NCI-H526 treated with DMSO at 0.1 percent for 48 hours (cell line): Measurements from ENCODE around the gene BLACAT1.
"Not testable (repeated sequence)": the region's sequence is repeated elsewhere in the genome, so short reads cannot be mapped to it uniquely, and the experiment has no call there.

Experiments used
- DNase-seq: peaks from one replicate; lab custom pipeline; 2025; lab: John Stamatoyannopoulos, UW

Gene BLACAT1

DNA sequence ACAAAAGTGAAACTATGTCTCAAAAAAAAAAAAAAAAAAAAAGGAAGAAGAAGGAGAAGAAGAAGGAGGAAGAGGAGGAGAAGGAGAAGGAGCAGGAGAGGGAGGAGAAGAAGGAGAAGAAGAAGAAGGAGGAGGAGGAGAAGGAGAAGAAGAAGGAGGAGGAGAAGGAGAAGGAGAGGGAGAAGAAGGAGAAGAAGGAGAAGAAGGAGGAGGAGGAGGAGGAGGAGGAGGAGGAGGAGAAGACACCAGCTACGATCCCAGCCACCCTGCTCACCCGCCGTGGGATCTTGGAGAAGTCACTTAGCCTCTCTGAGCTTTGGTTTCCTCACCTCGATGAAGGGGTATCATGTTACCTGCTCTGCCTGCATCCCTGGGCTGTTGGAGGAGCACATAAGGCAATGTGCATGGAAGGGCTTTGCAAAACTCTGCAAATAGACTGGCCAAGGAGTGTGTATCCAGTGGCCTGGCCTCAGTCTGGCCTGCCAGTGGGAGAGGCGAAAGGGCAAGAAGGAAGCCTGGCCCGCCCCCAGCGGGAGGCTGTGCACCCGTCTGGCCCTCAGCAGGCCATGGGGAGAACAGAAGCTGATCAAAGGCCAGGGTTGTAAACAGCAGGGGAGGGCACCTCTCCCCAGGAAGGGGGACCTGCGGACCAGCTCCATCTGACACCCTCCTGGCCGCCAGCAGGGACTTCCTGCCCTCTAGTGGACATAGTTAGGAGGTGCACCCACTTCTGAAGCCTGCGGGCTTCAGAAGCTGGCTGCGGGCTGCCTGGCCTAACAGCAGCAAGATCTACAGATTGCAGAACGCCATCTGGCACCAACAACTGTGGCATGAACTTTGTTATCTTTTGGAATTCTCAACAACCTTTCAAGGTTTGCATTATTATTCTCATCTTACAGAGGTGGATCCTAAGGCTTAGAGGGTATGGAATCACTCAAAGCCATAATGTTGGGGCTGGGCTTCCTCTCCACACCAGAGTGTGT is 29.4 kb upstream of the BLACAT1 start:
- peak; percentile 28 for DNase-seq

DNA sequence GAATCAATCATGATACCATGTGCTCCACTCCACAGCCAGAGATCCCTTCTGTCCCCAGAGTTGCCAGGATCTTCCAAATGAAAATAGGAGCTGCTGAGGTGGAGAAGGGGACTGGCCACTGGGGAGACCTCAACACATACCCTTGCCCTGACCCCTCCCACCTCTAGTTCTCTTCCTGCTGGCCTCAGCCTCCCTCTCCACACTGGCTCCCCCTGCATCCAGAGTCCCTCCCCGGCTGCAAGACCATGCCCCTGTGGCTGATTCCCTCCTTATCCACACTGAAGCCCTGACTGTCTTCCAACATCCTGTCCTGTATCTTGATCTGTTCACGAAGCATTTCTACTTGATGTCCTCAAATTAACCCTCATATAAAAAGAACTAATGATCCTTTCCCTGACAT is 27.5 kb upstream of the BLACAT1 start:
- DNase-seq: no peak

- DNase-seq: not testable (repeated sequence)
Measured at GRCh38 chr1:205482587-205482986, 26.7 kb upstream of the BLACAT1 start.

DNA sequence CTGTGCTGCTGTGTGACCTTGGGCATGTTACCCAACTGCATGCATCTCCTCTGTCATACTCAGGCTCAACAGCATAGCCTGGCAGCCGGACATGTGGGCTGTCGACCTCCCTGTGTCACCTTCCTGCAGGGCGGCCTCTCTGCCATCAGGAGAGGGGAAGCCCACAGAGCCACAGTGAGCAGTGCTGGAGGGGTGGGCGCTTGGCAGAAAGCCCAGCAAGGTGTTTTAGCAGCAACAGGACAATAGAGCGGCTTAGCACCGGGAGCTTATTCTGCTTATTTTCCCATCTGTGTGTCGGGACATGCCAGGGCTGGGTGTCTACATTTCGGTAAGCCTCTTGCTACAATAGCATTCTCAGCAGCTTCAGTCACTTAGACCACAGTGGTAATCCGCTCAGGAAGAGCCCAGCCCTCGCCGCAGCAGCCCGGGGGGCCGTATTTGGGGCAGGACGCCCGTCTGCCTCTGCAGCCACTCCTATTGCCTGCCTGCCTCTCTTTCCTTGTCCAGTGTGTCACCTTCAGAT is 25.8 kb upstream of the BLACAT1 start:
- DNase-seq: no peak

DNA sequence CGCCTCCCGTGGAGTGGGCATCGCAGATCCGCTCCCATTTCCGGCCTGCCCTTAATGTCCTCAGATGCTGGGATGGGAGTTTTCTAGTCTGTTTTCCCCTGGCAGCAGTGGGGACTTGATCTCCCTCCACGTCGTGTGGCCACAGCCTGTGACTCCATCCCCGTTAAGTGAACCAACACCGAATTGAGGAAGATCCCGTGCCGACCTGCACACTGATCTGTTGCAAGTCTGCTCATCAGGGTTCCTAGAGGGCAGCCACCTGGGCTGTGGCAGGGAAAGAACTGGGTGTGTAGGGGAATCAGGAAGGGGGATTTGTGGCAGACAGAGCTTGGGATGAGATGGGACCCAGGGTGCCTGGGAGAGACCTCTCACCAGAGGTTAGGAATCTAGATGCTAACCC is 25.4 kb upstream of the BLACAT1 start:
- no peak for DNase-seq

DNA sequence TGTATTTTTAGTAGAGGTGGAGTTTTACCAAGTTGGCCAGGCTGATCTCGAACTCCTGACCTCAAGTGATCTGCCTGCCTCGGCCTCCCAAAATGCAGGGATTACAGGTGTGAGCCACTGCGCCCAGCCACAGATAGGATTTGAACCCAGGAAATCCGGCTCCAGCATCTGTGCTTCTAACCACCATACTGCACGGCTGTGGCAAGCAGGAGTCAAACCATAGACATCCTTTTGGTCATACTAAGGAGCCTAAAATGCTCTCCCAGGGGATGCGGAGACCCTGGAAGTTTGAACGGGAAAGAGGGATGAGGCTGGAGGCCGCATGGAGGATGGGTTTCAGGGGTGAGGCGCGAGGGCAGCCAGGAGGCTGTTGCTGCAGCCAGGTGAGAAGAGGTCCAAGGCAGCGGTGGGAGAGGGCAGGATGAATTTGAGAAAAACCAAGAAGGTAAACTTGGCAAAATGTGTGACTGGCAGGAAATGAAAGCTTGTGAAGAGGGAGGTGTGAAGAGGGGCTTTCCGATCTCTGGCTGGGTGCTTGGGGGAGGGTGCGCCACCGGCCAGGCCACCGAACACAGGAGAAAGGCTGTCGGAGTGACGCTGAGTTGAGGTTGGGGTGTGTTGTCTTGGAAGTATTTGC is 24.6 kb upstream of the BLACAT1 start:
- no peak for DNase-seq

DNA sequence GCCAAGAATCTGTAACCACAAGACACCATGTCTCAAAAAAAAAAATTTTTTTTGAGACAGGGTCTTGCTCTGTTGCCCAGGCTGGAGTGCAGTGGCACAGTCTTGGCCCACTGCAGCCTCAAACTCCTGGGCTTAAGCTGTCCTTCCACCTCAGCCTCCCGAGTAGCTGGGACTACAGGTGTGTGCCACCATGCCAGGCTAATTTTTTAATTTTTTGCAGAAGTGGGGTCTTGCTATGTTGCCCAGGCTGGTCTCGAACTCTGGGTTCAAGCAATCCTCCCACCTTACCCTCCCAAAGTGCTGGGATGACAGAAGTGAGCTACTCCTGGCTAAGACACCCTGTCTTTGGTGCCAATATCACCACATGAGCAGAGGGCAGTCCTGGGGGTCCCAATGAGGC is 23.1 kb upstream of the BLACAT1 start:
- not testable (repeated sequence) for DNase-seq

- no peak for DNase-seq
Measured at GRCh38 chr1:205477759-205478247, 22.0 kb upstream of the BLACAT1 start.

GRCh38 chr1:205477121-205477758 is 21.4 kb upstream of the BLACAT1 start:
- DNase-seq: no peak

DNA sequence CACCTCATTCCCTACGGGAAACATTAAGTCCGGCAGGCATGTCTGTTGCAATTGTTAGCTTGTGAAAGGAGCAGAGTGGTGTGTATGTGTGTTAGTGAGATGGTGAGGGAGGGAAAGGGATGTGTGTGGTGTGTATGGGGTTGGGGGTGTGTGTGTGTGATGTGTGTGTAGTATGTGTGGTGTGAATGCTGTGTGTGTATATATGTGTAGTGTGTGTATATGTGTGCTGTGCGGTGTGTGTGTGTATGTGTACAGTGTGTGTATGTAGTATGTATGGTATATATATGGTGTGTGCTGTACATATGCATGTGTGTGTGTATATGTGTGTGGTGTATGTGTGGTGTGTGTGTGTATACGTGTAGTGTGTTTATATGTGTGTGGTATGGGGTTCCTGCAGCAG is 20.8 kb upstream of the BLACAT1 start:
- no peak for DNase-seq

DNA sequence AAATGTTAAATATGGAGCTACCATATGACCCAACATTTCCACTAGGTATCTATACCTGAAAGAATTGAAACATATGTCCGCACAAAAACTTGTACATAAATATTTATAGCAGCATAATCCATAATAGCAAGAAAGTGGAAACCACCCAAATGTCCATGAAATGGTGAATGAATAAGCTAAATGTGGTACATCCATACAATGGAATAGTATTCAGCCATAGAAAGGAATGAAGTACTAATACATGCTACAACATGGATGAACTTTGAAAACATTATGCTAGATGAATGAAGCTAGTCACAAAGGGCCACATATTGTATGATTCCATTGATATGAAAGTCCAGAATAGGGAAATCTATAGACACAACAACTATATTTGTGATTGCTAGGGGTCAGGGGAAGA is 20.0 kb upstream of the BLACAT1 start:
- no peak for DNase-seq

GRCh38 chr1:205474571-205474970 is 18.7 kb upstream of the BLACAT1 start:
- DNase-seq: no peak

- no peak for DNase-seq
Measured at GRCh38 chr1:205473966-205474365, 18.1 kb upstream of the BLACAT1 start.

DNA sequence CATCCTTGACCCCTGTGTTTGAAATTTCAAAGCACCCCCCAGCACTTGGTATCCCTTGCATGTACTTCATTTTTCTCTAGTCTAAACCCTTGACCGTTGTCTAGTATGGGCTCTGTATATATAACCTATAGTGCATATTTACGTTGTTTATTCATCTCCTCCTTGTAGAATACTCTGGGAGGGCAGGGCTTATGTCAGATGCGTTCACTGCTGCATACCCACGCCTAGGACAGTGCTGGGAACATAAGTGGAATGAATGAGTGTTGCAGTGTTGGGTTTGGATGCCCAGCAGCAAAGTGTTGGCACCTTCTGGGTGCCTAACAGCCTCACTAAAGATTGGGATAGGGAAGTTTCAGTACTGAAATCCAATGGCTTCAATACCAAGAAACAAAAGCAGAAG is 17.6 kb upstream of the BLACAT1 start:
- no peak for DNase-seq

GRCh38 chr1:205472737-205473441 is 17.0 kb upstream of the BLACAT1 start:
- DNase-seq: no peak

- no peak for DNase-seq
Measured at GRCh38 chr1:205470131-205470530, 14.3 kb upstream of the BLACAT1 start.

DNA sequence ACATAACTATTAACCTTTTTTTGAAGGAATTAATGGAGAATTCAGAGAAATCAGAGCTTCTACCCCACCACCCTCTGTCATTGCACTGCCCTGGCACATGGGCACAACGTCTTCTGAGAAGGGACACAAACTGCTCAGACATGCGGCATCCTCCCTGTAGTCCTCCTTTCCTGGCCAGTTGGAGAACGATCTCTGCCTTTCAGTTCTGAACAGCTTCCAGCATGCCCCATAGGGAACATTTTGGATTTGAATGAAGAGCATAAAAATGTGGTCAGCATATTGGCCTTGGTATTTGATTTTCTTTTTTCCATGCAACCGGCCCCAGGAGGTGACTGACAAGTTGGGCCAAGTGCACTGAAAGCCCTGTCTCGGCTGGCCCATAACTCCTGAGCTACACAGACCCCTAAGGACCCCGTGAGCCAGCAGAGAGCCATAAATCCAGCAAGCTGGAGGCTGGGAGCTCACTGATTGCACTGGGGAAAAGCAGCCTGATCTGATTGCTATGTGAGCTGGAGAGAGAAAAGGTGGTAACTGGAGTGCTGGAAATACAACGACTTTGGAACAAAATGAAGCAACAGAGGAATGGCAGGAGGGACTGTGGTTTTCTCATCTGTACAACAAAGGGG is 10.9 kb upstream of the BLACAT1 start:
- no peak for DNase-seq

GRCh38 chr1:205465392-205465791 is 9.5 kb upstream of the BLACAT1 start:
- DNase-seq: no peak

- no peak for DNase-seq
Measured at GRCh38 chr1:205458777-205459566, 3.1 kb upstream of the BLACAT1 start.
